ENCODE measurements around the gene MLST8.
A peak's percentile ranks its signal among the peaks of the same experiment; 100 is the strongest.

Gene MLST8

DNA sequence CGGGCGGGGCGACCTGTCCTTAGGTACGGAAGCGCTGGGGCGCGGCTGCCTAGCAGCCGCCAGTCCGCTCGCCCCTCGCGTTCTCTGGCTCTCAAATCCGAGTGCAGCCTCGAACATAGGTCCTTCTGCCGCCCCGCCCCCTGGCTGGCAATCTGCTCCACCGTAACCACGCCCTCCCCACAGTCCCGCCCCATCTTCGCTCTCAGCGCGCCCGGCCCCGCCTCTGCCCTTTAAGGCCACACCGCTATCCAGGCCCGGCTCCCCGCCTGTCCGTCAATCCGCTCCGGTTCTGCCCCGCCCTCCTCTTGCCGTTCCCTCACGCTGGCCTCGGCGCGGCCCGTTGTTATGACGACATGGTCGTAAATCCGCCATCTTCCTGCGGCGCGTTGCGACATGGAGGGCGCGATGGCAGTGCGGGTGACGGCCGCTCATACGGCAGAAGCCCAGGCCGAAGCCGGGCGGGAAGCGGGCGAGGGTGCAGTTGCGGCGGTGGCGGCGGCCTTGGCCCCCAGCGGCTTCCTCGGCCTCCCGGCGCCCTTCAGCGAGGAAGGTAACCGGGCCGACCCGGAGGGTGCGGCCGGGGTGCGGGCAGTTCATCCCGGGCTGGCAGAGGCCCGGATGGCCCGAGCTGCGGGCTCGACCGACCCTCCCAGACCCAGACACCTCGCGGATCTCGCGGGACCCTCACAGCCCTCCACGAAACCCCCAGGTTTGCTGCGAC, 18.1 kb downstream of the MLST8 start, which contains the start of gene E4F1:
Gene E4F1 (plus strand): TSS at position 371 of the 721 bp plus-strand sequence. CDS start 23 bp downstream, at position 394.
- Histone ChIP-seq H3K36me3 (ENCODE audit: control insufficient read depth, insufficient read depth, low read length) (peaks cover 5% of the 10 kb centered on the region), H3K4me3 (replicated peaks; ENCODE audit: low read depth, low read length) (peak within 1 kb of the TSS; percentile 78), H3K27me3 (replicated peaks; ENCODE audit: control insufficient read depth, insufficient read depth, low read length) (no peaks in the 10 kb centered on the region)
- TF ChIP-seq CTCF (IDR thresholded peaks at IDR 0.05; ENCODE audit: insufficient read depth, low read length, poor library complexity, severe bottlenecking), result no peak
- DNase-seq (ENCODE audit: extremely low read depth, insufficient read length), result peak; percentile 100

GRCh38 chr16:2223942-2224486, 18.8 kb downstream of the MLST8 start:
- H3K27me3 ChIP-seq (replicated peaks; ENCODE audit: control insufficient read depth, insufficient read depth, low read length), result no peaks in the 10 kb centered on the region
- no peak for DNase-seq (ENCODE audit: extremely low read depth, insufficient read length)
- peaks cover 8% of the 10 kb centered on the region for H3K36me3 ChIP-seq (ENCODE audit: control insufficient read depth, insufficient read depth, low read length)
- peak overlapping the region; percentile 78 for H3K4me3 ChIP-seq (replicated peaks; ENCODE audit: low read depth, low read length)
- TF ChIP-seq CTCF (IDR thresholded peaks at IDR 0.05; ENCODE audit: insufficient read depth, low read length, poor library complexity, severe bottlenecking), result no peak

- no peak for TF ChIP-seq CTCF (IDR thresholded peaks at IDR 0.05; ENCODE audit: insufficient read depth, low read length, poor library complexity, severe bottlenecking)
- DNase-seq (ENCODE audit: extremely low read depth, insufficient read length), result no peak
- Histone ChIP-seq H3K27me3 (replicated peaks; ENCODE audit: control insufficient read depth, insufficient read depth, low read length) (no peaks in the 10 kb centered on the region), H3K36me3 (ENCODE audit: control insufficient read depth, insufficient read depth, low read length) (peaks cover 21% of the 10 kb centered on the region), H3K4me3 (replicated peaks; ENCODE audit: low read depth, low read length) (no peak overlapping the region)
These were observed 21.1 kb downstream of the MLST8 start for GRCh38 chr16:2226245-2226793.

- Histone ChIP-seq H3K27me3 (replicated peaks; ENCODE audit: control insufficient read depth, insufficient read depth, low read length) (no peaks in the 10 kb centered on the region), H3K36me3 (ENCODE audit: control insufficient read depth, insufficient read depth, low read length) (peaks cover 25% of the 10 kb centered on the region), H3K4me3 (replicated peaks; ENCODE audit: low read depth, low read length) (no peak overlapping the region)
- TF ChIP-seq CTCF (IDR thresholded peaks at IDR 0.05; ENCODE audit: insufficient read depth, low read length, poor library complexity, severe bottlenecking), result no peak
- no peak for DNase-seq (ENCODE audit: extremely low read depth, insufficient read length)
These were observed 21.7 kb downstream of the MLST8 start for GRCh38 chr16:2226918-2227317.

- no peak for DNase-seq (ENCODE audit: extremely low read depth, insufficient read length)
- Histone ChIP-seq H3K27me3 (replicated peaks; ENCODE audit: control insufficient read depth, insufficient read depth, low read length) (no peaks in the 10 kb centered on the region), H3K36me3 (ENCODE audit: control insufficient read depth, insufficient read depth, low read length) (peaks cover 34% of the 10 kb centered on the region), H3K4me3 (replicated peaks; ENCODE audit: low read depth, low read length) (no peak overlapping the region)
- TF ChIP-seq CTCF (IDR thresholded peaks at IDR 0.05; ENCODE audit: insufficient read depth, low read length, poor library complexity, severe bottlenecking), result no peak
These were observed 23.0 kb downstream of the MLST8 start for GRCh38 chr16:2228161-2228824.
